Measurements from ENCODE around the gene SLC22A25.

GRCh38 chr11:63262547-63262946, 19.1 kb upstream of the SLC22A25 start:
- no peak for TF ChIP-seq EP300 (IDR thresholded peaks at IDR 0.05; ENCODE audit: borderline replicate concordance)
- TF ChIP-seq USF1 (IDR thresholded peaks at IDR 0.05) = no peak
- TF ChIP-seq REST (IDR thresholded peaks at IDR 0.05; ENCODE audit: low read depth) = no peak
- no peak for TF ChIP-seq TCF12 (IDR thresholded peaks at IDR 0.05; ENCODE audit: low read depth)
- TF ChIP-seq CEBPB (IDR thresholded peaks at IDR 0.05) = no peak
- TF ChIP-seq NFIC (IDR thresholded peaks at IDR 0.05) = no peak
- no peak for TF ChIP-seq EGR1 (IDR thresholded peaks at IDR 0.05)
- no peak for TF ChIP-seq RAD21 (IDR thresholded peaks at IDR 0.05; ENCODE audit: low read depth)
- TF ChIP-seq YY1 (IDR thresholded peaks at IDR 0.05; ENCODE audit: low read depth) = no peak
- no peak for TF ChIP-seq TAF1 (IDR thresholded peaks at IDR 0.05; ENCODE audit: low read depth)

Data from Ishikawa (cell line).